H1 (cell line): ENCODE data around the gene PRPS1. TPM values are rescaled to one million over a fixed set of nuclear protein-coding genes. Genes with fewer than 3 reads are reported as not detected.
A peak's percentile ranks its signal among the peaks of the same experiment; 100 is the strongest.

ENCODE experiments used
- CTCF ChIA-PET: fragments of 300-600 bp; sonication (Branson Sonifier 250); formaldehyde crosslinking; loops from one replicate; lab custom pipeline; 2021; ENCODE audit not compliant: partially characterized antibody; lab: Charles Lee
- POLR2A ChIA-PET: fragments of 300-600 bp; sonication (Branson Sonifier 250); formaldehyde crosslinking; loops from one replicate; lab custom pipeline; 2021; ENCODE audit warnings: inconsistent platforms; ENCODE audit not compliant: partially characterized antibody; lab: Charles Lee
- DNase-seq, 2 experiments: peaks; one replicate each; pipeline versions ENCODE4 v3.0.0 to v3.0.0-alpha.2; 2010 to 2022; ENCODE audit warnings: low spot score in 2 of 2, low read depth in 1 of 2, mixed read lengths in 1 of 2
- FAIRE-seq: peaks from 2 replicates; lab custom pipeline; 2011; peaks lifted over from hg19 to GRCh38; lab: Jason Lieb, UNC
- H2AFZ ChIP-seq: 2 replicates; pipeline ENCODE4 v1.8.1; 2012; ENCODE audit warnings: low read length, inconsistent platforms
- H2AK5ac ChIP-seq: 2 replicates; pipeline ENCODE4 v1.6.1; 2013; ENCODE audit warnings: low read depth, low read length
- H2BK120ac ChIP-seq: replicated peaks from 2 replicates; pipeline ENCODE3; 2013; ENCODE audit warnings: low read depth, low read length, inconsistent platforms
- H2BK12ac ChIP-seq: 2 replicates; pipeline ENCODE4 v1.6.1; 2013; ENCODE audit warnings: low read depth, low read length
- H2BK15ac ChIP-seq: 2 replicates; pipeline ENCODE4 v1.6.1; 2013; ENCODE audit warnings: low read length
- H2BK20ac ChIP-seq: 2 replicates; pipeline ENCODE4 v1.6.1; 2013; ENCODE audit warnings: low read length
- H2BK5ac ChIP-seq: 2 replicates; pipeline ENCODE4 v1.6.1; 2013; ENCODE audit warnings: low read depth, low read length
- H3K14ac ChIP-seq: 2 replicates; pipeline ENCODE4 v1.6.1; 2013; ENCODE audit warnings: inconsistent platforms; ENCODE audit not compliant: insufficient read length
- H3K18ac ChIP-seq: 2 replicates; pipeline ENCODE4 v1.6.1; 2013; ENCODE audit warnings: low read length; ENCODE audit errors: extremely low read depth
- H3K23ac ChIP-seq: 2 replicates; pipeline ENCODE4 v1.6.1; 2013; ENCODE audit warnings: inconsistent platforms; ENCODE audit not compliant: insufficient read length
- H3K23me2 ChIP-seq: 2 replicates; pipeline ENCODE4 v1.6.1; 2013; ENCODE audit warnings: low read depth, low read length
- H3K27ac ChIP-seq: 2 replicates; pipeline ENCODE4 v1.6.1; 2011; ENCODE audit warnings: low read depth, low read length, inconsistent platforms
- H3K27me3 ChIP-seq, 4 experiments: replicated peaks in 1 of 4; 1 replicate in 1 of 4; 2 replicates in 3 of 4; pipeline versions ENCODE4 v1.6.1 to v1.8.1; 2011 to 2013; ENCODE audit warnings: low read length in 3 of 4, mild to moderate bottlenecking in 3 of 4, inconsistent platforms in 2 of 4, mixed read lengths in 2 of 4, moderate library complexity in 1 of 4; ENCODE audit not compliant: control insufficient read depth in 3 of 4, insufficient read depth in 3 of 4; ENCODE audit errors: extremely low read depth in 1 of 4
- H3K36me3 ChIP-seq, 4 experiments: 2 replicates each; pipeline versions ENCODE4 v1.6.1 to v1.8.1; 2011 to 2013; ENCODE audit warnings: mild to moderate bottlenecking in 4 of 4, low read length in 3 of 4, moderate library complexity in 2 of 4, control low read depth in 1 of 4, inconsistent platforms in 1 of 4; ENCODE audit not compliant: insufficient read depth in 4 of 4, control insufficient read depth in 2 of 4
- H3K4ac ChIP-seq: replicated peaks from 2 replicates; pipeline ENCODE3; 2013; ENCODE audit warnings: low read length, low read depth, mixed read lengths, inconsistent platforms; ENCODE audit not compliant: insufficient read length
- H3K4me1 ChIP-seq, 4 experiments: replicated peaks in 1 of 4; 1 replicate in 1 of 4; 2 replicates in 3 of 4; pipeline versions ENCODE4 v1.6.1 to v1.8.1; 2011 to 2013; ENCODE audit warnings: low read length in 3 of 4, inconsistent platforms in 2 of 4, mixed read lengths in 1 of 4; ENCODE audit not compliant: insufficient read depth in 4 of 4, control insufficient read depth in 3 of 4
- H3K4me2 ChIP-seq, 2 experiments: 2 replicates each; pipeline versions ENCODE4 v1.6.1 to v1.8.1; 2011 to 2013; ENCODE audit warnings: low read depth in 2 of 2, low read length in 2 of 2, control low read depth in 1 of 2, inconsistent platforms in 1 of 2, mild to moderate bottlenecking in 1 of 2; ENCODE audit not compliant: insufficient read depth in 1 of 2
- H3K4me3 ChIP-seq, 4 experiments: fragments of 200-600, 300-600 bp in 1 of 4; sonication (generic), shearing (Covaris generic), sonication (Bioruptor Twin) in 1 of 4; 2 replicates each; pipeline versions ENCODE4 v1.5.1 to v1.8.1; 2011 to 2016; ENCODE audit warnings: low read length in 4 of 4, low read depth in 3 of 4, control low read depth in 2 of 4, inconsistent platforms in 2 of 4, mild to moderate bottlenecking in 2 of 4, mixed read lengths in 1 of 4, moderate library complexity in 1 of 4; ENCODE audit not compliant: insufficient read depth in 2 of 4; ENCODE audit errors: extremely low read depth in 1 of 4
- H3K56ac ChIP-seq: replicated peaks from 2 replicates; pipeline ENCODE3; 2013; ENCODE audit warnings: low read depth, mild to moderate bottlenecking, mixed read lengths, low read length, inconsistent platforms; ENCODE audit not compliant: insufficient read length
- H3K79me1 ChIP-seq: 2 replicates; pipeline ENCODE4 v1.6.1; 2013; ENCODE audit warnings: low read depth, low read length, control low read depth
- H3K79me2 ChIP-seq, 2 experiments: 2 replicates each; pipeline versions ENCODE4 v1.6.1 to v1.8.1; 2012 to 2013; ENCODE audit warnings: low read length in 2 of 2, mild to moderate bottlenecking in 2 of 2, inconsistent platforms in 1 of 2; ENCODE audit not compliant: insufficient read depth in 2 of 2, control insufficient read depth in 1 of 2
- H3K9ac ChIP-seq, 4 experiments: replicated peaks in 1 of 4; 1 replicate in 1 of 4; 2 replicates in 3 of 4; pipeline versions ENCODE4 v1.6.1 to v1.8.1; 2011 to 2013; ENCODE audit warnings: low read depth in 3 of 4, low read length in 3 of 4, control low read depth in 2 of 4, mild to moderate bottlenecking in 2 of 4, moderate library complexity in 2 of 4, inconsistent platforms in 1 of 4; ENCODE audit errors: extremely low read depth in 1 of 4
- H3K9me3 ChIP-seq, 2 experiments: 2 replicates each; pipeline versions ENCODE4 v1.6.1 to v1.8.1; 2012 to 2013; ENCODE audit warnings: mild to moderate bottlenecking in 2 of 2, moderate library complexity in 2 of 2, control low read depth in 1 of 2, inconsistent platforms in 1 of 2, low read depth in 1 of 2, low read length in 1 of 2, mixed read lengths in 1 of 2; ENCODE audit not compliant: insufficient read depth in 2 of 2
- H4K20me1 ChIP-seq, 2 experiments: replicated peaks in 1 of 2; 2 replicates each; pipeline versions ENCODE3 to v1.8.1; 2011 to 2013; ENCODE audit warnings: inconsistent platforms in 2 of 2, low read length in 2 of 2, mild to moderate bottlenecking in 1 of 2; ENCODE audit not compliant: insufficient read depth in 2 of 2, control insufficient read depth in 1 of 2
- H4K5ac ChIP-seq: 2 replicates; pipeline ENCODE4 v1.6.1; 2013; ENCODE audit warnings: low read length, low read depth, mixed read lengths, inconsistent platforms; ENCODE audit not compliant: insufficient read length
- H4K8ac ChIP-seq: 2 replicates; pipeline ENCODE4 v1.8.0; 2013; ENCODE audit warnings: mild to moderate bottlenecking, moderate library complexity, low read length, inconsistent platforms; ENCODE audit not compliant: insufficient read depth; ENCODE audit errors: extremely low read depth
- H4K91ac ChIP-seq: replicated peaks from 2 replicates; pipeline ENCODE3; 2013; ENCODE audit warnings: low read length, mixed read lengths, inconsistent platforms; ENCODE audit not compliant: insufficient read length
- CREB1 ChIP-seq: IDR thresholded peaks from 2 replicates; pipeline ENCODE4 v1.6.1; 2012; ENCODE audit warnings: inconsistent platforms
- WGBS, 2 experiments: shearing (Covaris generic) in 1 of 2; methylation state at CpG; one replicate each; pipeline versions ENCODE4 v1.1.6 to v1.1.7; 2013 to 2015; ENCODE audit warnings: low lambda C conversion rate in 2 of 2, mixed read lengths in 2 of 2, inconsistent platforms in 1 of 2, low coverage in 1 of 2, missing lambda C conversion rate in 1 of 2; ENCODE audit not compliant: insufficient replicate concordance in 2 of 2, insufficient coverage in 1 of 2, insufficient read length in 1 of 2; ENCODE audit errors: extremely low coverage in 1 of 2, missing lambda C conversion rate in 1 of 2; 5-methylcytosine and 5-hydroxymethylcytosine counted together
- polyA plus RNA-seq, 7 experiments: library from polyadenylated mRNA; depleted of rRNA in 3 of 7; stranded (reverse) in 5 of 7; unstranded in 2 of 7; fragments of >200 nt in 5 of 7; fragments of 200-250 nt in 2 of 7; gene quantifications; 1 replicate in 5 of 7; 2 replicates in 1 of 7; 4 replicates in 1 of 7; pipeline versions ENCODE4 v1.2.1 to v1.2.3, GENCODE V29; 2011 to 2013; ENCODE audit warnings: missing spikeins in 2 of 7, mixed read lengths in 2 of 7
- total RNA-seq: library from RNA; stranded (reverse); fragmentation: NEBNext Ultra II Directional; extraction: Animal tissue kit (Norgen Biotek cat#: 25700); gene quantifications from 2 replicates; pipeline ENCODE4 v1.2.1, GENCODE V29; 2021
- TF ChIP-seq, protein P1 (sequence below): IDR thresholded peaks from 2 replicates; pipeline ENCODE4 v1.6.1; 2012; ENCODE audit warnings: inconsistent platforms
- TF ChIP-seq, protein P2 (sequence below), 3 experiments: IDR thresholded peaks; 1 replicate in 2 of 3; 2 replicates in 1 of 3; pipeline versions ENCODE4 v1.5.1 to v1.6.1; 2011; ENCODE audit warnings: low read length in 3 of 3, mild to moderate bottlenecking in 3 of 3, inconsistent platforms in 2 of 3, low read depth in 1 of 3, moderate library complexity in 1 of 3; ENCODE audit not compliant: insufficient read depth in 1 of 3; ENCODE audit errors: control extremely low read depth in 1 of 3

Gene PRPS1
- total and polyA plus RNA-seq, 2 of the 8 experiments (the other 6 are each of a cell fraction or from before 2014, with no cell fraction given) = 90.1 to 110 TPM

DNA sequence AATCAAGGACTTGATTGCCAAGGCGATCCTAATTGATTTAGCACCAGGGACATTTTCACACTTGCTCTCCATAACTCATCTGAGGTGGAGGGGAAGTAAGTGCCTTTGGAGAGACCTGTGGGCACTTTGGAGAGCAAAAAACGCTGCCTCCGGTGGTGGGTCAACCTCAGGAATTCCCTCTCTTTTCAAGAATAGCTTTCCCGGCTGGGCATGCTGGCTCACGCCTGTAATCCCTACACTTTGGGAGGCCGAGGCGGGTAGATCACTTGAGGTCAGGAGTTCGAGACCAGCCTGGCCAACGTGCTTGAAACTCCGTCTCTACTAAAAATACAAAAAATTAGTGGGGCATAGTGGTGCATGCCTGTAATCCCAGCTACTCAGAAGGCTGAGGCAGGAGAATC lies 49.2 kb downstream of the PRPS1 start:
- Histone ChIP-seq H2BK5ac (no peak overlapping the region), H4K8ac (no peak overlapping the region), H2AFZ (no peak overlapping the region), H3K27me3 (no peaks in the 10 kb centered on the region), H2BK20ac (no peak overlapping the region), H3K23me2 (no peaks in the 10 kb centered on the region), H4K20me1 (no peaks in the 10 kb centered on the region), H3K36me3 (no peaks in the 10 kb centered on the region), H3K79me2 (no peaks in the 10 kb centered on the region), H4K91ac (no peak overlapping the region), H2AK5ac (no peak overlapping the region), H3K4me1 (peaks cover 0 to 7% (median 0%) of the 10 kb centered on the region in 4 experiments; a peak in 3 of 7 replicates), H3K14ac (no peak overlapping the region), H3K56ac (no peak overlapping the region), H2BK15ac (no peak overlapping the region), H3K27ac (no peak overlapping the region), H3K9me3 (no peaks in the 10 kb centered on the region), H3K4me3 (no peak overlapping the region), H3K9ac (no peak overlapping the region), H2BK120ac (no peak overlapping the region), H3K79me1 (no peaks in the 10 kb centered on the region), H3K18ac (no peak overlapping the region), H3K23ac (no peak overlapping the region), H2BK12ac (no peak overlapping the region), H3K4ac (no peak overlapping the region), H4K5ac (no peak overlapping the region), H3K4me2 (no peak overlapping the region)
- WGBS, 2 experiments = 69% methylated on average over 10 of the region's 10 CpGs; no CpG with 5 or more reads in 1 of the 2 experiments
- TF ChIP-seq, protein P1, sequence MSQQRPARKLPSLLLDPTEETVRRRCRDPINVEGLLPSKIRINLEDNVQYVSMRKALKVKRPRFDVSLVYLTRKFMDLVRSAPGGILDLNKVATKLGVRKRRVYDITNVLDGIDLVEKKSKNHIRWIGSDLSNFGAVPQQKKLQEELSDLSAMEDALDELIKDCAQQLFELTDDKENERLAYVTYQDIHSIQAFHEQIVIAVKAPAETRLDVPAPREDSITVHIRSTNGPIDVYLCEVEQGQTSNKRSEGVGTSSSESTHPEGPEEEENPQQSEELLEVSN = peak; percentile 77
- TF ChIP-seq, protein P2, sequence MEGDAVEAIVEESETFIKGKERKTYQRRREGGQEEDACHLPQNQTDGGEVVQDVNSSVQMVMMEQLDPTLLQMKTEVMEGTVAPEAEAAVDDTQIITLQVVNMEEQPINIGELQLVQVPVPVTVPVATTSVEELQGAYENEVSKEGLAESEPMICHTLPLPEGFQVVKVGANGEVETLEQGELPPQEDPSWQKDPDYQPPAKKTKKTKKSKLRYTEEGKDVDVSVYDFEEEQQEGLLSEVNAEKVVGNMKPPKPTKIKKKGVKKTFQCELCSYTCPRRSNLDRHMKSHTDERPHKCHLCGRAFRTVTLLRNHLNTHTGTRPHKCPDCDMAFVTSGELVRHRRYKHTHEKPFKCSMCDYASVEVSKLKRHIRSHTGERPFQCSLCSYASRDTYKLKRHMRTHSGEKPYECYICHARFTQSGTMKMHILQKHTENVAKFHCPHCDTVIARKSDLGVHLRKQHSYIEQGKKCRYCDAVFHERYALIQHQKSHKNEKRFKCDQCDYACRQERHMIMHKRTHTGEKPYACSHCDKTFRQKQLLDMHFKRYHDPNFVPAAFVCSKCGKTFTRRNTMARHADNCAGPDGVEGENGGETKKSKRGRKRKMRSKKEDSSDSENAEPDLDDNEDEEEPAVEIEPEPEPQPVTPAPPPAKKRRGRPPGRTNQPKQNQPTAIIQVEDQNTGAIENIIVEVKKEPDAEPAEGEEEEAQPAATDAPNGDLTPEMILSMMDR (IDR thresholded peaks at IDR 0.05; ENCODE audit: control extremely low read depth in 1 of 3, insufficient read depth in 1 of 3, low read depth in 1 of 3, low read length in 3 of 3) = peak in 1 of 3 experiments; percentile 22; a peak in 1 of 4 replicates
- no peak for TF ChIP-seq CREB1
- ChIA-PET CTCF (interaction anchor here (0.6 to 29.5 kb wide), 9 partner anchors 9 to 172 kb away, joined by 3 to 325 read pairs (median 4); partner anchors contain the start of genes NCBP2L and TSC22D3), POLR2A (interaction anchor here (1.3 to 1.7 kb wide), 2 partner anchors 39 to 98 kb away, joined by 3 to 7 read pairs; no protein-coding TSS in a partner anchor)
- DNase-seq (no peak), FAIRE-seq (no peak)
